H1 (cell line): ENCODE measurements around the gene ZNF777. TPM values are rescaled to one million over a fixed set of nuclear protein-coding genes. Genes with fewer than 3 reads are reported as not detected.

Experiments
- ASH2L ChIP-seq: fragments of 200-600, 300-600 bp; sonication (generic); IDR thresholded peaks from one replicate; pipeline ENCODE4 v1.7.1; 2017; ENCODE audit warnings: low read length
- ATF3 ChIP-seq: IDR thresholded peaks from 2 replicates; pipeline ENCODE4 v1.6.1; 2011; ENCODE audit warnings: low read depth, mild to moderate bottlenecking, low read length; ENCODE audit not compliant: insufficient read depth
- CTBP2 ChIP-seq: IDR thresholded peaks from 2 replicates; pipeline ENCODE4 v1.7.0; 2011; ENCODE audit warnings: borderline replicate concordance, mild to moderate bottlenecking, moderate library complexity, mixed read lengths, low read length; ENCODE audit not compliant: insufficient read depth, insufficient read length
- E2F6 ChIP-seq: IDR thresholded peaks from 2 replicates; pipeline ENCODE4 v1.6.1; 2012; ENCODE audit warnings: inconsistent platforms
- EGR1 ChIP-seq: IDR thresholded peaks from 2 replicates; pipeline ENCODE4 v1.6.1; 2011; ENCODE audit warnings: low read depth, low read length, borderline replicate concordance
- EP300 ChIP-seq, 2 experiments: IDR thresholded peaks; 1 replicate in 1 of 2; 2 replicates in 1 of 2; pipeline ENCODE4 v1.6.1; 2011 to 2012; ENCODE audit warnings: low read depth in 2 of 2, low read length in 2 of 2, mild to moderate bottlenecking in 2 of 2, borderline replicate concordance in 1 of 2, inconsistent platforms in 1 of 2, moderate library complexity in 1 of 2
- HDAC2 ChIP-seq, 2 experiments: fragments of 300-600 bp in 1 of 2; sonication (generic) in 1 of 2; IDR thresholded peaks; 2 replicates each; pipeline ENCODE4 v1.6.1; 2011 to 2012; ENCODE audit warnings: low read depth in 2 of 2, low read length in 2 of 2, mild to moderate bottlenecking in 2 of 2, moderate library complexity in 2 of 2, borderline replicate concordance in 1 of 2, inconsistent platforms in 1 of 2
- NRF1 ChIP-seq: IDR thresholded peaks from 2 replicates; pipeline ENCODE4 v1.6.1; 2011; ENCODE audit warnings: mild to moderate bottlenecking, low read depth, low read length, improper control_type of control experiment
- POLR2A ChIP-seq, 2 experiments: IDR thresholded peaks; 1 replicate in 1 of 2; 2 replicates in 1 of 2; pipeline ENCODE4 v1.6.1; 2011; ENCODE audit warnings: low read depth in 2 of 2, low read length in 2 of 2, mild to moderate bottlenecking in 2 of 2; ENCODE audit errors: control extremely low read depth in 1 of 2
- POLR2AphosphoS5 ChIP-seq: IDR thresholded peaks from 2 replicates; pipeline ENCODE4 v1.6.1; 2011; ENCODE audit warnings: low read depth, low read length
- RAD21 ChIP-seq, 2 experiments: IDR thresholded peaks in 1 of 2; conservative IDR thresholded peaks in 1 of 2; 2 replicates each; pipeline ENCODE4 v1.6.1; 2011; ENCODE audit warnings: low read depth in 2 of 2, low read length in 2 of 2, improper control_type of control experiment in 1 of 2, inconsistent platforms in 1 of 2, mild to moderate bottlenecking in 1 of 2, moderate library complexity in 1 of 2
- RNF2 ChIP-seq: fragments of 200-900, 300-1000 bp; sonication (generic); IDR thresholded peaks from 2 replicates; pipeline ENCODE4 v1.7.1; 2016; ENCODE audit warnings: borderline replicate concordance, low read depth, mild to moderate bottlenecking, antibody characterized with exemption, low read length; ENCODE audit not compliant: poor library complexity, severe bottlenecking; ENCODE audit errors: missing control alignments
- SIN3A ChIP-seq, 2 experiments: IDR thresholded peaks in 1 of 2; conservative IDR thresholded peaks in 1 of 2; 2 replicates each; pipeline ENCODE4 v1.6.1; 2011 to 2012; ENCODE audit warnings: low read length in 2 of 2, improper control_type of control experiment in 1 of 2, low read depth in 1 of 2, mild to moderate bottlenecking in 1 of 2
- SIRT6 ChIP-seq: IDR thresholded peaks from one replicate; pipeline ENCODE4 v1.7.1; 2012; ENCODE audit warnings: low read length, inconsistent platforms
- SIX5 ChIP-seq: IDR thresholded peaks from 2 replicates; pipeline ENCODE4 v1.6.1; 2011; ENCODE audit warnings: mild to moderate bottlenecking, low read depth, low read length
- SP2 ChIP-seq: IDR thresholded peaks from 2 replicates; pipeline ENCODE4 v1.6.1; 2012; ENCODE audit warnings: mild to moderate bottlenecking, low read length, inconsistent platforms
- SRF ChIP-seq: IDR thresholded peaks from 2 replicates; pipeline ENCODE4 v1.6.1; 2011; ENCODE audit warnings: mild to moderate bottlenecking, low read depth, low read length, moderate library complexity
- TCF12 ChIP-seq: IDR thresholded peaks from 2 replicates; pipeline ENCODE4 v1.6.1; 2011; ENCODE audit warnings: low read depth, mild to moderate bottlenecking, low read length
- polyA plus RNA-seq, 7 experiments: library from polyadenylated mRNA; depleted of rRNA in 3 of 7; stranded (reverse) in 5 of 7; unstranded in 2 of 7; fragments of >200 nt in 5 of 7; fragments of 200-250 nt in 2 of 7; gene quantifications; 1 replicate in 5 of 7; 2 replicates in 1 of 7; 4 replicates in 1 of 7; pipeline versions ENCODE4 v1.2.1 to v1.2.3, GENCODE V29; 2011 to 2013; ENCODE audit warnings: missing spikeins in 2 of 7, mixed read lengths in 2 of 7
- total RNA-seq: library from RNA; stranded (reverse); fragmentation: NEBNext Ultra II Directional; extraction: Animal tissue kit (Norgen Biotek cat#: 25700); gene quantifications from 2 replicates; pipeline ENCODE4 v1.2.1, GENCODE V29; 2021
- TF ChIP-seq, protein P1 (sequence below), 3 experiments: IDR thresholded peaks; 1 replicate in 2 of 3; 2 replicates in 1 of 3; pipeline versions ENCODE4 v1.5.1 to v1.6.1; 2011; ENCODE audit warnings: low read length in 3 of 3, mild to moderate bottlenecking in 3 of 3, inconsistent platforms in 2 of 3, low read depth in 1 of 3, moderate library complexity in 1 of 3; ENCODE audit not compliant: insufficient read depth in 1 of 3; ENCODE audit errors: control extremely low read depth in 1 of 3

The ZNF777 gene
- total and polyA plus RNA-seq, 2 of the 8 experiments (the other 6 are each of a cell fraction or from before 2014, with no cell fraction given): 8.0 to 10.1 TPM

DNA sequence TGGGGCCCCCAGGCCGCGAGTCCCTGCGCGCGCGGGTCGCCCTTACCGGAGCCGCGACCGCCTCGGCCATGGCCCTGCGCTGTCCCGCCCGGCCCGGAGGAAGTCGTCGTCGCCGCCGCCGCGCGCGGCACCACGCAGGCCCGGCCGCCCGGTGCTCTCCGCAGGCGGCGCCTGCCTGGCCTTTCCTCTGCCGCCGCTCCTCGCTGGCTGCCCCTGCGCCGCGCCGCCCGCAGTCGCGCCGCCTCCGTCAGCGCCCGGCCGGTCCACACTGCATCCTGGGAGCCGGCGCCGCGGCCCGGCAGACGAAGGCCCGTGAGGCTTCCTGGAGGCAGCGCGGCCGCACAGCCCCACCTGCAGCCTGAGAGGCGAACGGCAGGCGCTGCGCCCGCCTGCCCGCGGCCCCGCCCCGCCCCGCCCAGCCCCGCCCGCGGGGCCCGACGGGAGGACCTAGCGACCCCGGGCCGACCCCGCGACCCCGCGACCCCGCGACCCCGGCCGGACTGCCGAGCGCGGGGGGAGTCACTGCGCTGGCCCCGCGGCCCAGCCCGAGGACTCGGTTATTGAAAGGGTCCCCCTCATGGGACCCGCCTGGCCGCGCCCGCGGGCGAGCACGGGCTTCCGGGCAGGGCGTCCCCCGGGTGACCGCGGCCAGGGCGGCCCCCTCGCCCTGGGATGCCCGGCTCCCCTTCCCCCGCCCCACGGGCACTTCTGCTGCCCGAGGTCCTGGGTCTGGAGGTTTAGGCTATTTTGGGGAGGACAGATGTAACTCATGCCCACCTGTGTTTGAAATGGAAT lies 36.8 kb upstream of the ZNF777 start, which contains the start of gene ZNF746 (continued):
- 0 out of 4 replicates have a peak, but pooled peaks of 1 of the 2 experiments have one; percentile 52 for TF ChIP-seq SIN3A (conservative IDR thresholded peaks at IDR 0.05 in 1 of 2, IDR thresholded peaks at IDR 0.05 in 1 of 2; ENCODE audit: low read depth in 1 of 2, low read length in 2 of 2)
- TF ChIP-seq POLR2A (IDR thresholded peaks at IDR 0.05; ENCODE audit: control extremely low read depth in 1 of 2, low read depth in 2 of 2, low read length in 2 of 2): peak in 1 of 2 experiments; percentile 64; a peak in 2 of 3 replicates
- peak; percentile 35 for TF ChIP-seq ASH2L
- no peak for TF ChIP-seq EP300 (IDR thresholded peaks at IDR 0.05; ENCODE audit: borderline replicate concordance in 1 of 2, low read depth in 2 of 2, low read length in 2 of 2)
- TF ChIP-seq SRF: no peak
- peak; percentile 69 to 84 for TF ChIP-seq RAD21 (IDR thresholded peaks at IDR 0.05 in 1 of 2, conservative IDR thresholded peaks at IDR 0.05 in 1 of 2; ENCODE audit: low read depth in 2 of 2, low read length in 2 of 2)
- TF ChIP-seq POLR2AphosphoS5: peak; percentile 61; the same call in 1 of the 2 replicates
- TF ChIP-seq SIX5: no peak
- no peak for TF ChIP-seq NRF1
- TF ChIP-seq SP2: no peak
- TF ChIP-seq EGR1: no peak
- TF ChIP-seq, protein P1, sequence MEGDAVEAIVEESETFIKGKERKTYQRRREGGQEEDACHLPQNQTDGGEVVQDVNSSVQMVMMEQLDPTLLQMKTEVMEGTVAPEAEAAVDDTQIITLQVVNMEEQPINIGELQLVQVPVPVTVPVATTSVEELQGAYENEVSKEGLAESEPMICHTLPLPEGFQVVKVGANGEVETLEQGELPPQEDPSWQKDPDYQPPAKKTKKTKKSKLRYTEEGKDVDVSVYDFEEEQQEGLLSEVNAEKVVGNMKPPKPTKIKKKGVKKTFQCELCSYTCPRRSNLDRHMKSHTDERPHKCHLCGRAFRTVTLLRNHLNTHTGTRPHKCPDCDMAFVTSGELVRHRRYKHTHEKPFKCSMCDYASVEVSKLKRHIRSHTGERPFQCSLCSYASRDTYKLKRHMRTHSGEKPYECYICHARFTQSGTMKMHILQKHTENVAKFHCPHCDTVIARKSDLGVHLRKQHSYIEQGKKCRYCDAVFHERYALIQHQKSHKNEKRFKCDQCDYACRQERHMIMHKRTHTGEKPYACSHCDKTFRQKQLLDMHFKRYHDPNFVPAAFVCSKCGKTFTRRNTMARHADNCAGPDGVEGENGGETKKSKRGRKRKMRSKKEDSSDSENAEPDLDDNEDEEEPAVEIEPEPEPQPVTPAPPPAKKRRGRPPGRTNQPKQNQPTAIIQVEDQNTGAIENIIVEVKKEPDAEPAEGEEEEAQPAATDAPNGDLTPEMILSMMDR (IDR thresholded peaks at IDR 0.05; ENCODE audit: control extremely low read depth in 1 of 3, insufficient read depth in 1 of 3, low read depth in 1 of 3, low read length in 3 of 3): peak; percentile 68 to 85 (median 85)
- no peak for TF ChIP-seq SIRT6
- no peak for TF ChIP-seq RNF2
- TF ChIP-seq ATF3: no peak
- TF ChIP-seq CTBP2: no peak
- no peak for TF ChIP-seq E2F6
- no peak for TF ChIP-seq TCF12
- no peak for TF ChIP-seq HDAC2 (IDR thresholded peaks at IDR 0.05; ENCODE audit: borderline replicate concordance in 1 of 2, low read depth in 2 of 2, low read length in 2 of 2)
